Left lung (tissue), 10 donors: Measurements from ENCODE around the gene GPX3. TPM values are rescaled to one million over a fixed set of nuclear protein-coding genes. Genes with fewer than 3 reads are reported as not detected.

ENCODE experiments used
- ATAC-seq: fragments of 200-7000 bp; cut with Tn5 transposase; one replicate; pipeline ENCODE4 v1.9.1; 2020; ENCODE audit warnings: moderate library complexity
- DNase-seq, 4 donors: peaks; one replicate each; pipeline ENCODE4 v3.0.0-alpha.2; 2013 to 2020
- H3K27ac ChIP-seq, 2 donors: fragments of 200-600 bp; sonication (generic) in 1 of 2; one replicate each; pipeline versions ENCODE4 v1.5.0 to v1.8.0; 2020 to 2021
- H3K27me3 ChIP-seq, 2 donors: fragments of 200-600 bp; sonication (generic) in 1 of 2; one replicate each; pipeline versions ENCODE4 v1.5.0 to v1.8.0; 2020 to 2021
- H3K36me3 ChIP-seq, 2 donors: fragments of 200-600 bp; sonication (generic) in 1 of 2; one replicate each; pipeline versions ENCODE4 v1.5.0 to v1.8.0; 2020 to 2021
- H3K4me1 ChIP-seq, 2 donors: fragments of 200-600 bp; one replicate each; pipeline ENCODE4 v1.8.0; 2021
- H3K4me3 ChIP-seq, 2 donors: fragments of 200-600 bp; sonication (generic) in 1 of 2; one replicate each; pipeline versions ENCODE4 v1.5.0 to v1.8.0; 2020 to 2021; ENCODE audit warnings: mild to moderate bottlenecking in 1 of 2
- H3K9me3 ChIP-seq, 2 donors: fragments of 200-600 bp; sonication (generic) in 1 of 2; one replicate each; pipeline versions ENCODE4 v1.5.0 to v1.8.0; 2020 to 2021
- intact Hi-C, 2 donors: fragments of 100-400 bp; cut with DNase I; formaldehyde crosslinking; loops; one replicate each; pipeline versions ENCODE4 v1.11.2 to v1.14.2; 2022
- polyA plus RNA-seq, 6 donors: library from polyadenylated mRNA; unstranded; fragments of 120-200 nt; gene quantifications; one replicate each; pipeline ENCODE4 v1.2.1, GENCODE V29; 2013; ENCODE audit not compliant: insufficient read length in 6 of 6
- total RNA-seq, 2 donors: library from RNA; stranded (reverse); fragmentation: NEBNext Ultra II Directional; extraction: Animal tissue kit (Norgen Biotek cat#: 25700); gene quantifications; one replicate each; pipeline ENCODE4 v1.2.1, GENCODE V29; 2021
- TF ChIP-seq, protein P1 (sequence below), 2 donors: fragments of 200-600 bp; sonication (generic) in 1 of 2; IDR thresholded peaks; one replicate each; pipeline versions ENCODE4 v1.5.0 to v1.8.0; 2021; ENCODE audit warnings: antibody characterized with exemption in 2 of 2
- donor health status: DM: no; HTN: yes; CAD: no.
- donor health status: DM: no; HTN: no; CAD: no.

Gene GPX3
- total and polyA plus RNA-seq, 8 donors = 49.0 to 424 (median 77.2) TPM

GRCh38 chr5:151062405-151063141, 42.2 kb downstream of the GPX3 start:
- Histone ChIP-seq H3K4me1 (peaks cover 28 to 98% of the 10 kb centered on the region in 2 donors), H3K4me3 (no peak overlapping the region), H3K27me3 (no peaks in the 10 kb centered on the region), H3K36me3 (peaks cover 0 to 76% of the 10 kb centered on the region in 2 donors), H3K27ac (peak overlapping the region; percentile 36 to 84), H3K9me3 (no peaks in the 10 kb centered on the region)
- no peak for ATAC-seq
- TF ChIP-seq, protein P1, sequence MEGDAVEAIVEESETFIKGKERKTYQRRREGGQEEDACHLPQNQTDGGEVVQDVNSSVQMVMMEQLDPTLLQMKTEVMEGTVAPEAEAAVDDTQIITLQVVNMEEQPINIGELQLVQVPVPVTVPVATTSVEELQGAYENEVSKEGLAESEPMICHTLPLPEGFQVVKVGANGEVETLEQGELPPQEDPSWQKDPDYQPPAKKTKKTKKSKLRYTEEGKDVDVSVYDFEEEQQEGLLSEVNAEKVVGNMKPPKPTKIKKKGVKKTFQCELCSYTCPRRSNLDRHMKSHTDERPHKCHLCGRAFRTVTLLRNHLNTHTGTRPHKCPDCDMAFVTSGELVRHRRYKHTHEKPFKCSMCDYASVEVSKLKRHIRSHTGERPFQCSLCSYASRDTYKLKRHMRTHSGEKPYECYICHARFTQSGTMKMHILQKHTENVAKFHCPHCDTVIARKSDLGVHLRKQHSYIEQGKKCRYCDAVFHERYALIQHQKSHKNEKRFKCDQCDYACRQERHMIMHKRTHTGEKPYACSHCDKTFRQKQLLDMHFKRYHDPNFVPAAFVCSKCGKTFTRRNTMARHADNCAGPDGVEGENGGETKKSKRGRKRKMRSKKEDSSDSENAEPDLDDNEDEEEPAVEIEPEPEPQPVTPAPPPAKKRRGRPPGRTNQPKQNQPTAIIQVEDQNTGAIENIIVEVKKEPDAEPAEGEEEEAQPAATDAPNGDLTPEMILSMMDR (IDR thresholded peaks at IDR 0.05) = no peak
- DNase-seq = no peak
- intact Hi-C loops = no loop called here

- Histone ChIP-seq H3K4me3 (no peak overlapping the region), H3K36me3 (peaks cover 0 to 76% of the 10 kb centered on the region in 2 donors), H3K27me3 (no peaks in the 10 kb centered on the region), H3K9me3 (no peaks in the 10 kb centered on the region), H3K27ac (peak overlapping the region; percentile 63 to 84), H3K4me1 (peaks cover 31 to 98% of the 10 kb centered on the region in 2 donors)
- TF ChIP-seq, protein P1 (IDR thresholded peaks at IDR 0.05) = no peak
- DNase-seq = peak in 1 of 4 donors; percentile 80
- ATAC-seq = peak; percentile 27
- intact Hi-C loops = no loop called here
Observed at GRCh38 chr5:151063142-151063989, 43.0 kb downstream of the GPX3 start.

DNA sequence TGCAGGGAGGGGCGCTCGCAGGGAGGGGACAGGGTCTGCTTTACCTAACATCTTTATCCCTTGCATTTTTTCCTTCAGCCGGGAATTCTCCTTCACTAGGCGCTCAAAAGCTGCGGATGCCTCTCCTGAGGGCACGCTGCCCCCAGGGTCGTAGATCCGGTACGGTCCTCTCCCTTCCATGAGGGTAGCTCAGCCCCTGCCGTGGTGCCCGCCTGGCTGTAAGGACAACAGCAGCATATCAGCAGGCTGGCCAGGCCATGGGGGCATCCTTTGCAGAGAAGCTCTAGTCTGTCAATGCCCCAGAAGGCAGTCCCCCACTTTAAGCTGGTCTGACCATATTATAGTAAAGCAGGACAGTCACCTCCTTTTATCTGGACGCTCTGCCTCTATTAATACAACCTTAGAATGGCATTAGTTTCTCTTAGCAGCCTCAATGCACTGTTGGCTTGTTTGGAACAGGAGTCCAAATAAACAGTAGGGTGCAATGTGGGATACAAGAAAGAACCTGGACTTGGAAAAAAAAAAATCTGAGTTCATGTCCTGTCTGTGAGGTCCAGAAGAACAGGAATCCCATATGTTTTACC, 44.6 kb downstream of the GPX3 start:
- DNase-seq (no peak), ATAC-seq (no peak)
- Histone ChIP-seq H3K4me3 (no peak overlapping the region), H3K9me3 (no peaks in the 10 kb centered on the region), H3K27ac (peak overlapping the region in 1 of 2 donors; percentile 84), H3K27me3 (no peaks in the 10 kb centered on the region), H3K4me1 (peaks cover 37 to 100% of the 10 kb centered on the region in 2 donors), H3K36me3 (peaks cover 0 to 78% of the 10 kb centered on the region in 2 donors)
- intact Hi-C loops = no loop called here
- TF ChIP-seq, protein P1 (IDR thresholded peaks at IDR 0.05) = no peak

- Histone ChIP-seq H3K27me3 (no peaks in the 10 kb centered on the region), H3K9me3 (no peaks in the 10 kb centered on the region), H3K4me1 (peaks cover 31 to 99% of the 10 kb centered on the region in 2 donors), H3K36me3 (peaks cover 0 to 74% of the 10 kb centered on the region in 2 donors), H3K4me3 (no peak overlapping the region), H3K27ac (peak overlapping the region in 1 of 2 donors; percentile 7)
- TF ChIP-seq, protein P1 (IDR thresholded peaks at IDR 0.05) = no peak
- ATAC-seq (no peak), DNase-seq (no peak)
- intact Hi-C loops = no loop called here
Observed at GRCh38 chr5:151065609-151066008, 45.2 kb downstream of the GPX3 start.
